D721Med (cell line): ENCODE data around the gene RARB.

Experiments used
- DNase-seq: peaks from one replicate; pipeline ENCODE4 v3.0.0; 2011; ENCODE audit warnings: low spot score; ENCODE audit not compliant: insufficient read length
- FAIRE-seq: peaks from 2 replicates; lab custom pipeline; 2011; peaks lifted over from hg19 to GRCh38; lab: Jason Lieb, UNC
- TF ChIP-seq, protein P1 (sequence below): IDR thresholded peaks from 2 replicates; pipeline ENCODE4 v1.5.1; 2012; ENCODE audit warnings: mild to moderate bottlenecking, control low read depth; ENCODE audit not compliant: insufficient read depth; ENCODE audit errors: missing control alignments

The RARB gene

GRCh38 chr3:25555695-25556437 lies 127.8 kb downstream of the RARB start:
- no peak for FAIRE-seq
- TF ChIP-seq, protein P1, sequence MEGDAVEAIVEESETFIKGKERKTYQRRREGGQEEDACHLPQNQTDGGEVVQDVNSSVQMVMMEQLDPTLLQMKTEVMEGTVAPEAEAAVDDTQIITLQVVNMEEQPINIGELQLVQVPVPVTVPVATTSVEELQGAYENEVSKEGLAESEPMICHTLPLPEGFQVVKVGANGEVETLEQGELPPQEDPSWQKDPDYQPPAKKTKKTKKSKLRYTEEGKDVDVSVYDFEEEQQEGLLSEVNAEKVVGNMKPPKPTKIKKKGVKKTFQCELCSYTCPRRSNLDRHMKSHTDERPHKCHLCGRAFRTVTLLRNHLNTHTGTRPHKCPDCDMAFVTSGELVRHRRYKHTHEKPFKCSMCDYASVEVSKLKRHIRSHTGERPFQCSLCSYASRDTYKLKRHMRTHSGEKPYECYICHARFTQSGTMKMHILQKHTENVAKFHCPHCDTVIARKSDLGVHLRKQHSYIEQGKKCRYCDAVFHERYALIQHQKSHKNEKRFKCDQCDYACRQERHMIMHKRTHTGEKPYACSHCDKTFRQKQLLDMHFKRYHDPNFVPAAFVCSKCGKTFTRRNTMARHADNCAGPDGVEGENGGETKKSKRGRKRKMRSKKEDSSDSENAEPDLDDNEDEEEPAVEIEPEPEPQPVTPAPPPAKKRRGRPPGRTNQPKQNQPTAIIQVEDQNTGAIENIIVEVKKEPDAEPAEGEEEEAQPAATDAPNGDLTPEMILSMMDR, result no peak
- no peak for DNase-seq

- DNase-seq (no peak), FAIRE-seq (no peak)
- TF ChIP-seq, protein P1, result no peak
Observed at GRCh38 chr3:25556447-25556846, 128.4 kb downstream of the RARB start.

- FAIRE-seq (no peak), DNase-seq (no peak)
- TF ChIP-seq, protein P1, result no peak
Observed at GRCh38 chr3:25557694-25558093, 129.6 kb downstream of the RARB start.

GRCh38 chr3:25558121-25558520 lies 130.1 kb downstream of the RARB start:
- FAIRE-seq, result no peak

DNA sequence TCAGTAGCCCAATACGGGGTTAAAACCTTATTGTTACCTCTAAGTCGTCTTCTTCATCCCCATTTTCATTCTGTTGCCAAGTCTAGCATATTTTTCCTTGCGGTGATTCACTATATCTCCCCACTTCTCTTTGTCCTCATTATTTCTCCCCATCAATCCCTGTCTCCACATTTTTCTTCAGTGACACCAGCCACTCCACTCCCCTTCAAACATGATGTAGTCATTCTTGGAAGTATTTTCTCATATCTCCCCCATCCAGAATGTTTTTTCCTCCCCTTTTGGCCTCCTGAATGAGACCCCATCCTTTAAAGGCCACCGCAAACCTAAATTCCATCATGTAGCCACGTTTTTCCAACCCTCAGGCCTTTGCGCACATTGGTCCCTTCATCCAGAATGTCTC lies 130.7 kb downstream of the RARB start:
- DNase-seq (no peak), FAIRE-seq (no peak)
- TF ChIP-seq, protein P1, result no peak

More at GRCh38 chr3:25558121-25558520, 130.1 kb downstream of the RARB start:
- DNase-seq, result no peak
- TF ChIP-seq, protein P1, result no peak

GRCh38 chr3:25563601-25564000 lies 135.5 kb downstream of the RARB start:
- DNase-seq (no peak), FAIRE-seq (no peak)
- TF ChIP-seq, protein P1, result no peak

- TF ChIP-seq, protein P1, result no peak
- DNase-seq, result no peak
- no peak for FAIRE-seq
Observed at GRCh38 chr3:25564075-25564474, 136.0 kb downstream of the RARB start.
